Measurements from ENCODE around the gene GREB1L.

GREB1L gene

DNA sequence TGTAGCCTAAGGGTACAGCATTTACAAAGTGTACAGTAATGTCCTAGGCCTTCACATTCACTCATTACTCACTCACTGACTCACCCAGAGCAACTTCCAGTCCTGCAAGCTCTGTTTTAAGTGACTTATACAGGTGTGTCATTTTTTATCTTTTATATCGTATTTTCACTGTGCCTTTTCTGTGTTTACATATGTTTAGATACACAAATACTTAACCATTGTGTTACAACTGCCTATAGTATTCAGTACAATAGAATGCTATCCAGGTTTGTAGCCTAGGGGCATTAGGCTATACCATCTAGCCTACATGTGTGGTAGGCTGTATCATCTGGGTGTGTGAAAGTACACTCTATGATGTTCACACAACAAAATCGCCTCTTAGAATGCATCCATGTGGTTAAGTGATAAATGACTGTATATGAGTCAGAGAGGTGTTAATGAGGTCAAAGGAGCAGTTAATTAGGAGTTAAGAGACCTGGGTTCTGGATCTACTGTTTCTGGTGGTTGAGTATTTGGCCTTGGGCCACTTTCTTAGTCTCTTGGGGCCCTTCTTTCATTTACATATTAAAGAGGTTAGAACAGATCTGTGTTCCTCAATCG lies 149.1 kb downstream of the GREB1L start:
- DNase-seq (ENCODE audit: low read depth in 1 of 2, low spot score in 1 of 2), result no peak
- Histone ChIP-seq H3K4me3 (replicated peaks; ENCODE audit: insufficient read depth, low read length) (no peak overlapping the region), H3K27ac (replicated peaks) (no peak overlapping the region), H3K27me3 (ENCODE audit: insufficient read depth, poor library complexity, severe bottlenecking) (peaks cover 8% of the 10 kb centered on the region)
- no peak for TF ChIP-seq SPI1 (IDR thresholded peaks at IDR 0.05; ENCODE audit: borderline replicate concordance, low read depth)
- TF ChIP-seq GABPA (IDR thresholded peaks at IDR 0.05; ENCODE audit: low read depth), result no peak
- no peak for TF ChIP-seq POLR2AphosphoS5 (IDR thresholded peaks at IDR 0.05; ENCODE audit: low read depth)
- TF ChIP-seq, protein P1, sequence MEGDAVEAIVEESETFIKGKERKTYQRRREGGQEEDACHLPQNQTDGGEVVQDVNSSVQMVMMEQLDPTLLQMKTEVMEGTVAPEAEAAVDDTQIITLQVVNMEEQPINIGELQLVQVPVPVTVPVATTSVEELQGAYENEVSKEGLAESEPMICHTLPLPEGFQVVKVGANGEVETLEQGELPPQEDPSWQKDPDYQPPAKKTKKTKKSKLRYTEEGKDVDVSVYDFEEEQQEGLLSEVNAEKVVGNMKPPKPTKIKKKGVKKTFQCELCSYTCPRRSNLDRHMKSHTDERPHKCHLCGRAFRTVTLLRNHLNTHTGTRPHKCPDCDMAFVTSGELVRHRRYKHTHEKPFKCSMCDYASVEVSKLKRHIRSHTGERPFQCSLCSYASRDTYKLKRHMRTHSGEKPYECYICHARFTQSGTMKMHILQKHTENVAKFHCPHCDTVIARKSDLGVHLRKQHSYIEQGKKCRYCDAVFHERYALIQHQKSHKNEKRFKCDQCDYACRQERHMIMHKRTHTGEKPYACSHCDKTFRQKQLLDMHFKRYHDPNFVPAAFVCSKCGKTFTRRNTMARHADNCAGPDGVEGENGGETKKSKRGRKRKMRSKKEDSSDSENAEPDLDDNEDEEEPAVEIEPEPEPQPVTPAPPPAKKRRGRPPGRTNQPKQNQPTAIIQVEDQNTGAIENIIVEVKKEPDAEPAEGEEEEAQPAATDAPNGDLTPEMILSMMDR (IDR thresholded peaks at IDR 0.05; ENCODE audit: insufficient read depth, low read length), result no peak
- TF ChIP-seq, protein P2, sequence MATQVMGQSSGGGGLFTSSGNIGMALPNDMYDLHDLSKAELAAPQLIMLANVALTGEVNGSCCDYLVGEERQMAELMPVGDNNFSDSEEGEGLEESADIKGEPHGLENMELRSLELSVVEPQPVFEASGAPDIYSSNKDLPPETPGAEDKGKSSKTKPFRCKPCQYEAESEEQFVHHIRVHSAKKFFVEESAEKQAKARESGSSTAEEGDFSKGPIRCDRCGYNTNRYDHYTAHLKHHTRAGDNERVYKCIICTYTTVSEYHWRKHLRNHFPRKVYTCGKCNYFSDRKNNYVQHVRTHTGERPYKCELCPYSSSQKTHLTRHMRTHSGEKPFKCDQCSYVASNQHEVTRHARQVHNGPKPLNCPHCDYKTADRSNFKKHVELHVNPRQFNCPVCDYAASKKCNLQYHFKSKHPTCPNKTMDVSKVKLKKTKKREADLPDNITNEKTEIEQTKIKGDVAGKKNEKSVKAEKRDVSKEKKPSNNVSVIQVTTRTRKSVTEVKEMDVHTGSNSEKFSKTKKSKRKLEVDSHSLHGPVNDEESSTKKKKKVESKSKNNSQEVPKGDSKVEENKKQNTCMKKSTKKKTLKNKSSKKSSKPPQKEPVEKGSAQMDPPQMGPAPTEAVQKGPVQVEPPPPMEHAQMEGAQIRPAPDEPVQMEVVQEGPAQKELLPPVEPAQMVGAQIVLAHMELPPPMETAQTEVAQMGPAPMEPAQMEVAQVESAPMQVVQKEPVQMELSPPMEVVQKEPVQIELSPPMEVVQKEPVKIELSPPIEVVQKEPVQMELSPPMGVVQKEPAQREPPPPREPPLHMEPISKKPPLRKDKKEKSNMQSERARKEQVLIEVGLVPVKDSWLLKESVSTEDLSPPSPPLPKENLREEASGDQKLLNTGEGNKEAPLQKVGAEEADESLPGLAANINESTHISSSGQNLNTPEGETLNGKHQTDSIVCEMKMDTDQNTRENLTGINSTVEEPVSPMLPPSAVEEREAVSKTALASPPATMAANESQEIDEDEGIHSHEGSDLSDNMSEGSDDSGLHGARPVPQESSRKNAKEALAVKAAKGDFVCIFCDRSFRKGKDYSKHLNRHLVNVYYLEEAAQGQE (IDR thresholded peaks at IDR 0.05; ENCODE audit: insufficient replicate concordance, low read depth), result no peak

DNA sequence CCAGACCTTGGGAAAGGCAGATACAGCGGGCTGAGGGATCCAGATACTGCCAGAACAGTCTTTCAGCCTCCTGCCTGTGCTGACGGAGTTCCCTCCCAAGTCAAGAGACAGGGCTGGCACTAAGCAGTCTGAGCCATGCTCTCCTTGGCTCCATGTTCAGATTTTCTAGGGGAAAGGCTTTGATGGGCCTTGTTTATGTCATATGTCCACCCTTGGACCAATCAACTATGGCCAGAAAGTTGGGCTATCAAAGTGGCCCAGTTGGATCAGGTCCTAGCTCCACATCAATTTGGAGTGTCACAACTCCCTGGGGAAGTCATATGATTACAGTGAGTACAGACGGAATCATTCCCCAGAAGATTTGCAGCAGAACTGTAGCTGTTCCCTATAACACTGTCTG lies 152.0 kb downstream of the GREB1L start:
- no peaks in the 10 kb centered on the region for H3K27me3 ChIP-seq (ENCODE audit: insufficient read depth, poor library complexity, severe bottlenecking)
- H3K27ac ChIP-seq (replicated peaks), result no peak overlapping the region
- H3K4me3 ChIP-seq (replicated peaks; ENCODE audit: insufficient read depth, low read length), result no peak overlapping the region
- DNase-seq (ENCODE audit: low read depth in 1 of 2, low spot score in 1 of 2), result no peak
- TF ChIP-seq, protein P1 (IDR thresholded peaks at IDR 0.05; ENCODE audit: insufficient read depth, low read length), result no peak
- TF ChIP-seq SPI1 (IDR thresholded peaks at IDR 0.05; ENCODE audit: borderline replicate concordance, low read depth) (no peak), GABPA (IDR thresholded peaks at IDR 0.05; ENCODE audit: low read depth) (no peak), POLR2AphosphoS5 (IDR thresholded peaks at IDR 0.05; ENCODE audit: low read depth) (no peak)
- TF ChIP-seq, protein P2 (IDR thresholded peaks at IDR 0.05; ENCODE audit: insufficient replicate concordance, low read depth), result no peak

DNA sequence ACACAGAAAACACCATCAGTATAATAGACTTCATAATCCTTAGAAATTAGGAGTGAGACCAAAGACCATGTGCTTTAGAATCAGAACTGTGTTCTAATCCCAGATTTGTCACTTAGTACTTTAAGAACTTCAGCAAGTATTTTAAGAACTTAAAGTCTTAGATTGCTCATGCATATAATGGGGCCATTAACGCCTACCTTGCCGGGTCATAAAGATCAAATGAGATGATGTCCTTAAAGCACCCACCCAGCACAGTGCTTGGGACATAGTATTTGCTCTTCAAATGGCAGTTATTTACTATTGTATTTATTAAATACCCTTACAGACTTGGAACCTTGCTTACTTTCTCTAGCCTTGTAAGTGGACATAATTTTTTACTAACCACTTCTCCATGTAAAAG lies 156.1 kb downstream of the GREB1L start:
- TF ChIP-seq SPI1 (IDR thresholded peaks at IDR 0.05; ENCODE audit: borderline replicate concordance, low read depth) (no peak), GABPA (IDR thresholded peaks at IDR 0.05; ENCODE audit: low read depth) (no peak), POLR2AphosphoS5 (IDR thresholded peaks at IDR 0.05; ENCODE audit: low read depth) (no peak)
- TF ChIP-seq, protein P2 (IDR thresholded peaks at IDR 0.05; ENCODE audit: insufficient replicate concordance, low read depth), result no peak
- TF ChIP-seq, protein P1 (IDR thresholded peaks at IDR 0.05; ENCODE audit: insufficient read depth, low read length), result no peak
- DNase-seq (ENCODE audit: low read depth in 1 of 2, low spot score in 1 of 2), result no peak
- Histone ChIP-seq H3K27me3 (ENCODE audit: insufficient read depth, poor library complexity, severe bottlenecking) (peaks cover 13% of the 10 kb centered on the region), H3K4me3 (replicated peaks; ENCODE audit: insufficient read depth, low read length) (no peak overlapping the region), H3K27ac (replicated peaks) (no peak overlapping the region)

Data from HL-60 (cell line).